Activated T-cell treated with anti-CD3 and anti-CD28 coated beads, Interleukin-2, amount 50 U/mL, for 24 hours (primary cell): ENCODE measurements around the gene SORT1.

Experiments used
- DNase-seq: peaks from one replicate; pipeline ENCODE4 v3.0.0-alpha.2; 2020
- H3K27ac Mint-ChIP-seq: 2 replicates; pipeline ENCODE4 v1.8.0; 2020; ENCODE audit warnings: mild to moderate bottlenecking, mixed read lengths
- H3K27me3 Mint-ChIP-seq: 2 replicates; pipeline ENCODE4 v1.8.0; 2020; ENCODE audit warnings: mixed read lengths
- H3K36me3 Mint-ChIP-seq: 2 replicates; pipeline ENCODE4 v1.8.0; 2020; ENCODE audit warnings: low read depth, mixed read lengths
- H3K4me1 Mint-ChIP-seq: 2 replicates; pipeline ENCODE4 v1.8.0; 2020; ENCODE audit warnings: low read depth, mixed read lengths
- H3K4me3 Mint-ChIP-seq: 2 replicates; pipeline ENCODE4 v1.8.0; 2020; ENCODE audit warnings: mild to moderate bottlenecking, moderate library complexity, mixed read lengths
- H3K9me3 Mint-ChIP-seq: 2 replicates; pipeline ENCODE4 v1.8.0; 2020; ENCODE audit warnings: mixed read lengths

Gene SORT1

GRCh38 chr1:109268431-109269211 is 129.1 kb downstream of the SORT1 start:
- Mint-ChIP-seq H3K4me1 (no peaks in the 10 kb centered on the region), H3K27ac (no peak overlapping the region), H3K27me3 (no peaks in the 10 kb centered on the region), H3K4me3 (no peak overlapping the region), H3K36me3 (no peaks in the 10 kb centered on the region), H3K9me3 (no peaks in the 10 kb centered on the region)
- DNase-seq: no peak

GRCh38 chr1:109267743-109268300 is 129.9 kb downstream of the SORT1 start:
- Mint-ChIP-seq H3K36me3 (no peaks in the 10 kb centered on the region), H3K9me3 (no peaks in the 10 kb centered on the region), H3K4me3 (no peak overlapping the region), H3K27me3 (no peaks in the 10 kb centered on the region), H3K4me1 (no peaks in the 10 kb centered on the region), H3K27ac (no peak overlapping the region)
- no peak for DNase-seq

- no peak overlapping the region for H3K27ac Mint-ChIP-seq
- H3K4me1 Mint-ChIP-seq: no peaks in the 10 kb centered on the region
- H3K27me3 Mint-ChIP-seq: no peaks in the 10 kb centered on the region
- H3K4me3 Mint-ChIP-seq: no peak overlapping the region
- DNase-seq: no peak
- H3K9me3 Mint-ChIP-seq: no peaks in the 10 kb centered on the region
- no peaks in the 10 kb centered on the region for H3K36me3 Mint-ChIP-seq
Measured at GRCh38 chr1:109266965-109267364, 130.8 kb downstream of the SORT1 start.

- H3K9me3 Mint-ChIP-seq: no peaks in the 10 kb centered on the region
- no peak overlapping the region for H3K27ac Mint-ChIP-seq
- no peak overlapping the region for H3K4me3 Mint-ChIP-seq
- no peaks in the 10 kb centered on the region for H3K36me3 Mint-ChIP-seq
- no peak for DNase-seq
- no peaks in the 10 kb centered on the region for H3K4me1 Mint-ChIP-seq
- H3K27me3 Mint-ChIP-seq: no peaks in the 10 kb centered on the region
Measured at GRCh38 chr1:109265741-109266330, 131.9 kb downstream of the SORT1 start.

DNA sequence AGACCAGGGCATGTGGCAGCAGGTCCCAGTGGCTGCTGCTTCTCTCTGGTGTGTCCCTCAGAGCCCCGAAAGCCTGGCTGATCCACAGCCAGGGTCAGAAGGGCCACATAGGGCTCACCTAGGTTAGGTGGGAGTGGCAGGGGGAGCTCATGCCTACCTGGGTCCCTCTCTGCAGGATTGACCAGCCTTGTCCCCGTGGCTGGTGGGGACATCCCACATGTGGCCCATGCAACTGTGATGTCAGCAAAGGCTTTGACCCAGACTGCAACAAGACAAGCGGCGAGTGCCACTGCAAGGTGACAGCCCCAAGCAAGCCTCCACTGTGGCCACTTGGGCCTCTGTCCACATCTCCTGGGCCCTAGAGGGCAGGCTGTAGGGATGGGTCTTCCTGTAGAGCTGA is 132.7 kb downstream of the SORT1 start:
- H3K27ac Mint-ChIP-seq: no peak overlapping the region
- no peaks in the 10 kb centered on the region for H3K4me1 Mint-ChIP-seq
- no peaks in the 10 kb centered on the region for H3K27me3 Mint-ChIP-seq
- H3K9me3 Mint-ChIP-seq: no peaks in the 10 kb centered on the region
- DNase-seq: no peak
- H3K4me3 Mint-ChIP-seq: no peak overlapping the region
- no peaks in the 10 kb centered on the region for H3K36me3 Mint-ChIP-seq

DNA sequence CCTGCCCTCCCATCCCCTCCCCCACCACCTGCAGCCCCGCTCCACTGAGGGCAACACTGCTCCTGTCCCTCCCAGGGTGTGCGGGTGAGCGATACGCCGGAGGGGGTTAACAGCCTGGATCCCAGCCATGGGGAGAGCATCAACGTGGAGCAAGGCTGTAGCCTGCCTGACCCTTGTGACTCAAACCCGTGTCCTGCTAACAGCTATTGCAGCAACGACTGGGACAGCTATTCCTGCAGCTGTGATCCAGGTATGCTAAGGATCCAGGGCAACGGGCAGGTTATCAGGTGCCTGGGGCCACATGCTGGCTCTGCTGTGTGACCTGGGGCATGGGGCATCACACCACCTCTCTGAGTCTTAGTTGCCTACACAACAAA is 133.4 kb downstream of the SORT1 start:
- Mint-ChIP-seq H3K36me3 (no peaks in the 10 kb centered on the region), H3K27me3 (no peaks in the 10 kb centered on the region), H3K4me1 (no peaks in the 10 kb centered on the region), H3K9me3 (no peaks in the 10 kb centered on the region), H3K4me3 (no peak overlapping the region), H3K27ac (no peak overlapping the region)
- no peak for DNase-seq

GRCh38 chr1:109263597-109264378 is 133.9 kb downstream of the SORT1 start:
- Mint-ChIP-seq H3K36me3 (no peaks in the 10 kb centered on the region), H3K9me3 (no peaks in the 10 kb centered on the region)

GRCh38 chr1:109263234-109263596 is 134.5 kb downstream of the SORT1 start:
- H3K4me3 Mint-ChIP-seq: no peak overlapping the region

More at GRCh38 chr1:109263597-109264378, 133.9 kb downstream of the SORT1 start:
- peak; percentile 87 for DNase-seq
- Mint-ChIP-seq H3K27ac (peak overlapping the region; percentile 64), H3K27me3 (no peaks in the 10 kb centered on the region), H3K4me1 (no peaks in the 10 kb centered on the region), H3K4me3 (no peak overlapping the region)

GRCh38 chr1:109262231-109263055 is 135.3 kb downstream of the SORT1 start:
- no peaks in the 10 kb centered on the region for H3K27me3 Mint-ChIP-seq

More at GRCh38 chr1:109263234-109263596, 134.5 kb downstream of the SORT1 start:
- Mint-ChIP-seq H3K27ac (peak overlapping the region; percentile 64), H3K9me3 (no peaks in the 10 kb centered on the region), H3K4me1 (no peaks in the 10 kb centered on the region), H3K27me3 (no peaks in the 10 kb centered on the region), H3K36me3 (no peaks in the 10 kb centered on the region)
- no peak for DNase-seq

DNA sequence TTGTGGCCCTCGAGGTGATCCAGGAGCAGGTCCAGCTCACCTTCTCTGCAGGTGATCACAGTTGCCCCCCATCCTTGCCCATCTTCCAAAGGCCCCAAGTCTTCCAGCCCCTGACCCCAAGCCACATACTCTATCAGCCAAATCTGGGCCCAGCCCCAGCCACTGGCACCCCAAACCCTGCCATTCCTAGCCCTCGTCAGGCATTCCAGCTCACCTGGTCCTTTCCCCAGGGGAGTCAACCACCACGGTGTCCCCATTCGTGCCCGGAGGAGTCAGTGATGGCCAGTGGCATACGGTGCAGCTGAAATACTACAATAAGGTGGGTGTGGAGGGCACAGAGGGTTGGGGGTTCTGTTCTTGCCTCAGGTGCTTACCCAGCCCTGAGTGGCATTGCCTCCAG is 136.1 kb downstream of the SORT1 start:
- no peaks in the 10 kb centered on the region for H3K27me3 Mint-ChIP-seq
- H3K4me3 Mint-ChIP-seq: no peak overlapping the region
- no peaks in the 10 kb centered on the region for H3K9me3 Mint-ChIP-seq
- H3K4me1 Mint-ChIP-seq: no peaks in the 10 kb centered on the region
- DNase-seq: no peak
- no peak overlapping the region for H3K27ac Mint-ChIP-seq
- H3K36me3 Mint-ChIP-seq: no peaks in the 10 kb centered on the region

More at GRCh38 chr1:109262231-109263055, 135.3 kb downstream of the SORT1 start:
- no peak overlapping the region for H3K4me3 Mint-ChIP-seq
- no peak overlapping the region for H3K27ac Mint-ChIP-seq
- H3K36me3 Mint-ChIP-seq: no peaks in the 10 kb centered on the region
- no peaks in the 10 kb centered on the region for H3K4me1 Mint-ChIP-seq
- DNase-seq: no peak
- no peaks in the 10 kb centered on the region for H3K9me3 Mint-ChIP-seq

DNA sequence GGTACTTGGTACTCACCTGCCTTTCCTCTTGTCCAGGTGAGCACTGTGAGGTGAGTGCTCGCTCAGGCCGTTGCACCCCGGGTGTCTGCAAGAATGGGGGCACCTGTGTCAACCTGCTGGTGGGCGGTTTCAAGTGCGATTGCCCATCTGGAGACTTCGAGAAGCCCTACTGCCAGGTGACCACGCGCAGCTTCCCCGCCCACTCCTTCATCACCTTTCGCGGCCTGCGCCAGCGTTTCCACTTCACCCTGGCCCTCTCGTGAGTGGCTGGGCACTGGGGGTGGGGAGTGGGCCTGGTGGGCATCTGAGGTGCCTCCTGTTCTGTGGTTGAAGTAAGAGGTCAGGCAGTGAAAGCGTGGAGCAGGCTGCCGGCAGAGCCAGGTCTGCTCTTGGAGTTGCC is 136.7 kb downstream of the SORT1 start:
- H3K4me3 Mint-ChIP-seq: no peak overlapping the region
- no peak for DNase-seq
- no peak overlapping the region for H3K27ac Mint-ChIP-seq
- H3K27me3 Mint-ChIP-seq: no peaks in the 10 kb centered on the region
- H3K36me3 Mint-ChIP-seq: no peaks in the 10 kb centered on the region
- H3K4me1 Mint-ChIP-seq: no peaks in the 10 kb centered on the region
- no peaks in the 10 kb centered on the region for H3K9me3 Mint-ChIP-seq

DNA sequence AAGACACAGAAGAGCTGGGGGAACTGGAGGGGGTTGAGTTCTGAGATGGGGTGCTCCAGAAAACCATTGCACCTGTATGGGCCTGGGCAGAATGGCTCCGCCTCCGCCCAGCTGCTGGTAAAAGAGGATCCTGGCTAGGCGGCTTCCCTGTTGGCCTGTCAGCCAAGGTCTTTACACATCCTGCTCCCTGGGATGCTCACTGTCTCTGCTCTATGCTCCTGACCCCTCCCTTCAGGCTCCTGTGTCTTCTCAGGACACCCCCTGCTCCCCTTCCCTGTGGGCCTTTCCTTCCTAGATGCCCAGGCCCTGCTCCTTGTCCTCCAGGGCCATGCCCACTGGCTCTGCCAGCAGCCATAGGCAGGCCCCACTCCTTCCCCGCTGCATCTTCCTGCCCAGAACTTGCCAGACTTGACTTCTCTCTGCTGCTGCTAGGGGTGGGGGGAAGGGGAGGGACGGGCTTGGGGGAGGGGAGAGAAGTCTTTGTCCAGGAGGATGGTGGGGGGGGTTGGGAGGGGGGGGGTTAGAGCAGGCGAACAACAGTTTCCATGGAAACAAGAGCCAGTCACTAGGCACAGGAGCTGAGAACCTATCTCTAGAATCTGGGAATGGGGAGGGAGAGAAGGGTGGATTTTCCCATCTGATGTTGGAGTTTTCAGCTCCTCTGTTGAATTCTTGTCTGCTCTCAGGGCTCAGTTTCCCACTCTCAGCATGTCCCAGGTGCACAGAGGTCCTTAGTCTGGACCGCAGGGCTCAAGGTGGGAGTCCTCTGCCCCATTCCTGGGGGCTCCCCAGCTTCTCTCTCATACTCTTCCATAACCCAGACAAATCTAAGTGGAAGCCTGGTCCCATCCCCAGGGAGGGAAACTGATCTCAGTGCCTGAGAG is 137.8 kb downstream of the SORT1 start:
- H3K27me3 Mint-ChIP-seq: no peaks in the 10 kb centered on the region
- no peak overlapping the region for H3K4me3 Mint-ChIP-seq
- H3K27ac Mint-ChIP-seq: no peak overlapping the region

More for the DNA sequence above, 137.8 kb downstream of the SORT1 start:
- no peak for DNase-seq
- Mint-ChIP-seq H3K36me3 (no peaks in the 10 kb centered on the region), H3K9me3 (no peaks in the 10 kb centered on the region), H3K4me1 (no peaks in the 10 kb centered on the region)
